Activated CD4-positive, alpha-beta T cell treated with anti-CD3 and anti-CD28 coated beads, Interleukin-2, amount 10 ng/mL, durations not matched to agents 24 days and 14 days (primary cell): ENCODE results near the gene ADK. TPM values are rescaled to one million over a fixed set of nuclear protein-coding genes. Genes with fewer than 3 reads are reported as not detected.
"Not testable (repeated sequence)": the region's sequence is repeated elsewhere in the genome, so short reads cannot be mapped to it uniquely, and the experiment has no call there.

Experiments used
- DNase-seq: peaks from one replicate; pipeline ENCODE4 v3.0.0; 2022
- H3K27ac Mint-ChIP-seq: one replicate; pipeline ENCODE4 v1.8.0; 2022; ENCODE audit warnings: mild to moderate bottlenecking, mixed read lengths
- H3K27me3 Mint-ChIP-seq: one replicate; pipeline ENCODE4 v1.8.0; 2022; ENCODE audit warnings: mixed read lengths
- H3K36me3 Mint-ChIP-seq: one replicate; pipeline ENCODE4 v1.8.0; 2022; ENCODE audit warnings: low read depth, mild to moderate bottlenecking, mixed read lengths
- H3K4me1 Mint-ChIP-seq: one replicate; pipeline ENCODE4 v1.8.0; 2021; ENCODE audit warnings: mixed read lengths
- H3K4me3 Mint-ChIP-seq: one replicate; pipeline ENCODE4 v1.8.0; 2022; ENCODE audit warnings: mild to moderate bottlenecking, moderate library complexity, mixed read lengths
- H3K9me3 Mint-ChIP-seq: one replicate; pipeline ENCODE4 v1.8.0; 2021; ENCODE audit warnings: mixed read lengths
- intact Hi-C: fragments of 100-400 bp; cut with micrococcal nuclease; formaldehyde crosslinking; loops from one replicate; pipeline ENCODE4 v1.15.1; 2023
- total RNA-seq: library from RNA; stranded (reverse); gene quantifications from 2 replicates; pipeline ENCODE4 v1.2.3, GENCODE V29; 2022

ADK gene
- total RNA-seq, 1 donor from 2014 or later = 54.8 TPM

DNA sequence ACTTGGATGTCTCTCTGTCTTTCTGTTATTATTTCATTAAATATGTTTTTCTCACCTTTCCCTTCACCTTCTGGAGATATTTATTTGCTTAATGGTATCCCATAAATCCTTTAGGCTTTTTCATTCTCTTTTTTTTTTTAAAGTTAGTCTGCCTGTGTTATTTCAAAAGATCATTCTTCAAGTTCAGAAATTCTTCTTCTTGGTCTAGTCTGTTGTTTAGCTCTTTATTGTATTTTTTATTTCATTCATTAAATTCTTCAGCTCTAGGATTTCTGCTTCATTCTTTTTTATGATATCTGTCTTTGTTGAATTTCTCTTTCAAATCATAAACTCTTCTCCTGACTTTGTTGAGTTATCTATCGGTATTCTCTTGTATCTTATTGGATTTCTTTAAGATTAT lies 363.3 kb downstream of the ADK start:
- H3K4me1 Mint-ChIP-seq = no peaks in the 10 kb centered on the region
- DNase-seq = no peak
- H3K36me3 Mint-ChIP-seq = peaks cover 57% of the 10 kb centered on the region
- intact Hi-C loops = no loop called here
- H3K27me3 Mint-ChIP-seq = no peaks in the 10 kb centered on the region
- peaks cover 48% of the 10 kb centered on the region for H3K9me3 Mint-ChIP-seq
- no peak overlapping the region for H3K4me3 Mint-ChIP-seq
- H3K27ac Mint-ChIP-seq = no peak overlapping the region

GRCh38 chr10:74518061-74518460 lies 367.0 kb downstream of the ADK start:
- intact Hi-C loops = no loop called here
- DNase-seq = no peak
- Mint-ChIP-seq H3K36me3 (peaks cover 31% of the 10 kb centered on the region), H3K27ac (no peak overlapping the region), H3K4me3 (no peak overlapping the region), H3K9me3 (peaks cover 24% of the 10 kb centered on the region), H3K4me1 (no peaks in the 10 kb centered on the region), H3K27me3 (no peaks in the 10 kb centered on the region)

- Mint-ChIP-seq H3K36me3 (peaks cover 8% of the 10 kb centered on the region), H3K4me1 (no peaks in the 10 kb centered on the region), H3K27me3 (no peaks in the 10 kb centered on the region), H3K4me3 (no peak overlapping the region), H3K27ac (no peak overlapping the region), H3K9me3 (peaks cover 10% of the 10 kb centered on the region)
- intact Hi-C loops = no loop called here
- DNase-seq = no peak
Measured at GRCh38 chr10:74521526-74521925, 370.5 kb downstream of the ADK start.

DNA sequence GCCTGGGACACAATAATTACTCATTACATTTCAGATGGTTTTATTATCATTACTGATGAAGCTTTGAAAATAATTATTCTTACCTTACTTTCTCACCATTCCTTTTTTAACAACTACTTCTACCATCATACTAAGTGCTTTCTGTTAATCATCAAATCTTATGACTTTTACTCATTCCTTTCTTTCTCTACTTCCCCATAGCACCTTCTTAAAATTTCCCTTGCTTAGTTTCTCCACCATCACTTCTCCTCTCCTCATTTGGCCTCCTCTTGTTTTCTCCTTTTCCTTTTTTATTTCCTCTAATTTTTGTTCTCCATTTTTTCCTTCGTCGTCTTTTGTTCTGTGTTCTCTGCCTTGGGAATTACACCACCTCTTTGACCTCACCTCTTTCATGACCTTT lies 372.2 kb downstream of the ADK start:
- peaks cover 4% of the 10 kb centered on the region for H3K9me3 Mint-ChIP-seq
- no peak overlapping the region for H3K27ac Mint-ChIP-seq
- H3K36me3 Mint-ChIP-seq = peaks cover 8% of the 10 kb centered on the region
- intact Hi-C loops = no loop called here
- H3K4me1 Mint-ChIP-seq = no peaks in the 10 kb centered on the region
- no peak for DNase-seq
- no peaks in the 10 kb centered on the region for H3K27me3 Mint-ChIP-seq
- H3K4me3 Mint-ChIP-seq = no peak overlapping the region

- no peaks in the 10 kb centered on the region for H3K4me1 Mint-ChIP-seq
Measured at GRCh38 chr10:74525885-74526284, 374.9 kb downstream of the ADK start.

DNA sequence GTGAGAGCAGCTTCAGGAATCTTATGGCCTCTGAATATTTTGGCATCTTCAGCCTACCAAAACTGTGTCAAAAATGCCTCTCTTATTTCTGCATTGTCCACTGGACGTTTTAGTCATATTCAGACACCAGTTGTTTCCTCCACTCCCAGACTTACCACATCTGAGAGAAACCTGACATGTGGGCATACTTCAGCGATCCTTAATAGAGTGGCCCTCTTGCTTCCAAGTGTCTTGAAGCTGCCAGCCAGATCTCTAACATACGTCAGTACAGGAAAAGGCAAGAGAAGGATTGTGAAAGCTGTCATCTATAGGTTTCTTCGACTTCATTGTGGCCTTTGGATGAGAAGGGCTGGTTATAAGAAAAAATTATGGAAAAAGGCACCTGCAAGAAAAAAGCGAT lies 376.6 kb downstream of the ADK start:
- not testable (repeated sequence) for H3K27me3 Mint-ChIP-seq, H3K27ac Mint-ChIP-seq

More at GRCh38 chr10:74525885-74526284, 374.9 kb downstream of the ADK start:
- H3K27ac Mint-ChIP-seq = no peak overlapping the region
- no peak overlapping the region for H3K4me3 Mint-ChIP-seq
- H3K36me3 Mint-ChIP-seq = peaks cover 9% of the 10 kb centered on the region
- DNase-seq = no peak
- H3K27me3 Mint-ChIP-seq = no peaks in the 10 kb centered on the region
- H3K9me3 Mint-ChIP-seq = peaks cover 4% of the 10 kb centered on the region
- intact Hi-C loops = no loop called here

DNA sequence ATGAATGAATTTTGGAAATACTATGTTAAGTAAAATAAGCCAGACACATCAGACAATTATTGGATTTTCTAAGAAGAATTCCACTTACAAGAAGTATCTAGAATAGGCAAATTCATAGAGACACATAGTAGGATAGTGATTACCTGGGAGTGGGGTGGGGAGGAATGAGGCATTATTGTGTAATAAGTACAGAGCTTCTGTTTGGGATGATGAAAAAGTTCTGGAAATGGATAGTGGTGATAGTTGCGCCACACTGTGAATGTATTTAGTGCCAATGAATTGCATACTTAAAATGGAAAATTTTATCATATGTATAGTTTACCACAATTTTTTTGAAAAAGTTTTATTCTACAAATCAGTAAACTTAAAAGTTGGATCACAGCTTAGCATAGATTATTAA lies 378.2 kb downstream of the ADK start:
- Mint-ChIP-seq H3K36me3 (peaks cover 9% of the 10 kb centered on the region), H3K9me3 (no peaks in the 10 kb centered on the region), H3K4me3 (no peak overlapping the region), H3K27me3 (no peaks in the 10 kb centered on the region), H3K4me1 (no peaks in the 10 kb centered on the region), H3K27ac (no peak overlapping the region)
- intact Hi-C loops = no loop called here
- no peak for DNase-seq

More for the DNA sequence above, 376.6 kb downstream of the ADK start:
- H3K36me3 Mint-ChIP-seq, intact Hi-C loops, H3K4me3 Mint-ChIP-seq, DNase-seq, H3K9me3 Mint-ChIP-seq, H3K4me1 Mint-ChIP-seq: not testable (repeated sequence)

GRCh38 chr10:74530981-74531380 lies 380.0 kb downstream of the ADK start:
- H3K27ac Mint-ChIP-seq = no peak overlapping the region
- H3K36me3 Mint-ChIP-seq = peaks cover 12% of the 10 kb centered on the region
- intact Hi-C loops = no loop called here
- H3K9me3 Mint-ChIP-seq = no peaks in the 10 kb centered on the region
- H3K4me3 Mint-ChIP-seq = no peak overlapping the region
- no peaks in the 10 kb centered on the region for H3K27me3 Mint-ChIP-seq
- no peak for DNase-seq
- no peaks in the 10 kb centered on the region for H3K4me1 Mint-ChIP-seq

DNA sequence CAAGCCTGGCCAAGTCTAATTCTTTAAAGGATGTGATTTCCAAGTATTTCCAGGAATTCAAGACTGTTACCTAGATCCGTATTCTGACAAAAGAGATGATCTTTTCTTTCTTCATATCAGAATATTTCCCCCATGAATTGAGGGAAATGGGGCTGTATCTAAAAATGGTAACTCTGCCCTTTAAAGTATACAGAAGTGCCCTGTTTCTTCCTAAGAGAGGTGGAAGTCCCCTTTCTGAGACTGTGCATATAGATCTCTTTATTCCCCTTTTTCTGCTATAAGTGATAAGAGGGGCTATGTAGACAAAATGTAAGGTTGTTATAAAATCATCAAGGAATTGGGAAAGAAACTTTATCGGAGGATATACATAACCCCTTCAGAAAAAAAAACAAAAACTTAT lies 388.3 kb downstream of the ADK start:
- Mint-ChIP-seq H3K4me1 (peaks cover 7% of the 10 kb centered on the region), H3K9me3 (no peaks in the 10 kb centered on the region), H3K4me3 (no peak overlapping the region), H3K27me3 (no peaks in the 10 kb centered on the region), H3K36me3 (peaks cover 4% of the 10 kb centered on the region), H3K27ac (no peak overlapping the region)
- no peak for DNase-seq
- intact Hi-C loops = no loop called here

DNA sequence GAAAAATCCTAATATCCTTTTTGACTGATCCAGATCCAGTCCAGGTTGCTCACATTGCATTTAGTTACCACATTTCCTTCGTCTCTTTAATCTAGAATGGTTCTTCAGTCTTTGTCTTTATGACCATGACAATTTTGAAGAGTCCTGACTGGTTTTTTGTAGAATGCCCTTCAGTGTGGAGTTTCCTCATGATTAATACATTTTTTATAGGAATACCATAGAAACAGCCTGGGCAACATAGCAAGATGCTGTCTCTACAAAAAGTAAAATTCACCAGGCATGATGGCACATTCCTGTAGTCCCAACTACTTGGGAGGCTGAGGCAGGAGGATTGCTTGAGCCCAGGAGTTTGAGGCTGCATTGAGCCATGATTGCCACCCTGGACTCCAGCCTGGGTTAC lies 390.4 kb downstream of the ADK start:
- H3K36me3 Mint-ChIP-seq = peaks cover 3% of the 10 kb centered on the region
- H3K4me1 Mint-ChIP-seq = peaks cover 7% of the 10 kb centered on the region
- H3K27me3 Mint-ChIP-seq = no peaks in the 10 kb centered on the region
- no peak for DNase-seq
- no peak overlapping the region for H3K27ac Mint-ChIP-seq
- no peaks in the 10 kb centered on the region for H3K9me3 Mint-ChIP-seq
- no peak overlapping the region for H3K4me3 Mint-ChIP-seq
- intact Hi-C loops = no loop called here

DNA sequence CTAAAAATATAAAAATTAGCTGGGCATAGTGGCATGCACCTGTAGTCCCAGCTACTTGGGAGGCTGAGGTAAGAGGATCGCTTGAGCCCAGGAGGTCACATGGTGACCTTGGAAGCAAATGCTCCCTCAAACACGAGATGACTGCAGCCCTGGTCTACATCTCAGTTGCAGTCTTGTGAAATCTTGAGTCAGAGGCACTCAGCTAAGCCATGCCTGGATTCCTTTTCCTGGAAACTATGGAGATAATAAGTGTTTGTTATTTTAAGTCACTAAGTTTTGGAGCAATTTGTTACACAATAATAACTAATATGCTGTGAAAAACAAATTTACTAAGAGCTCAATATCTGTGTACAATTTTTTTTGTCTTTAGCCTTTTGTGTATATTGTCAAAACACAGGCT lies 391.1 kb downstream of the ADK start:
- no peaks in the 10 kb centered on the region for H3K27me3 Mint-ChIP-seq
- no peak overlapping the region for H3K27ac Mint-ChIP-seq
- intact Hi-C loops = no loop called here
- H3K36me3 Mint-ChIP-seq = peaks cover 2% of the 10 kb centered on the region
- DNase-seq = no peak
- H3K4me3 Mint-ChIP-seq = no peak overlapping the region
- peaks cover 5% of the 10 kb centered on the region for H3K4me1 Mint-ChIP-seq
- no peaks in the 10 kb centered on the region for H3K9me3 Mint-ChIP-seq

DNA sequence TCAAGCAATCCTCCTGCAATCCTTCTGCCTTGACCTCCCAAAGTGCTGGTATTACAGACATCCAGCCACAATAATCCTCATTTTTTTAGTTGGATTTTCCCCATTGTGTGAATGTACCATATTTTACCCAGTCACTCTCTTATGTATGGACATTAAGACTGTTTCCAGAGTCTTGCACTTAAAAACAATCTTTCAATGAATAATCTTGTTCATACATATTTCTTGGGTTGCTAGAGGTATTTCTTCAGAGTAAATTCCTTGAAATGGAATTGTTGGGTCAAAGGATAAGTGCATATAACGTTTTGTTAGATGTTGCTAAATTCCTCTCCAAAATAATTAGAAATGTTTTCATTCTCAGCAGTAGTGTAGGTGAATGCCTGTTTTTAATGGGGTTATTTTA lies 392.3 kb downstream of the ADK start:
- Mint-ChIP-seq H3K4me1 (peaks cover 5% of the 10 kb centered on the region), H3K9me3 (no peaks in the 10 kb centered on the region), H3K36me3 (peaks cover 2% of the 10 kb centered on the region), H3K4me3 (no peak overlapping the region), H3K27ac (no peak overlapping the region), H3K27me3 (no peaks in the 10 kb centered on the region)
- intact Hi-C loops = no loop called here
- DNase-seq = no peak

DNA sequence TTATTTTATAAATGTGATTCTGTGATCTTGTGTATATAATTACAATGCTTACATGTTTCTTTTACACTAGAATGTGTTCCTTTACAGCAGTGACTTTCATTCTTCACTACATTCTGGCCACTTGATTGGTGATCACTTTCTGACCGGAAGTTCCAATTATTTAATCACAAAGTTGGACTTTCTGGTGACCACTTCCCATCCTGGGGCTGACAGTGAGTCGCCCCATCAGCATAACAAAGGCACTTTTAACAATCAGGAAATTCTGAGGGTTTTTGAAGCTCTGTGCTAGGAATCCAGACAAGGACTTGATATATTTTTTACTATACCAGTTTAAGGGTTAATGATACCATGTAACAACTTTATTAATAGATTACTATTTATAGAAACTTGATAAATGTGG lies 393.1 kb downstream of the ADK start:
- no peaks in the 10 kb centered on the region for H3K9me3 Mint-ChIP-seq
- H3K4me3 Mint-ChIP-seq = no peak overlapping the region
- no peak for DNase-seq

DNA sequence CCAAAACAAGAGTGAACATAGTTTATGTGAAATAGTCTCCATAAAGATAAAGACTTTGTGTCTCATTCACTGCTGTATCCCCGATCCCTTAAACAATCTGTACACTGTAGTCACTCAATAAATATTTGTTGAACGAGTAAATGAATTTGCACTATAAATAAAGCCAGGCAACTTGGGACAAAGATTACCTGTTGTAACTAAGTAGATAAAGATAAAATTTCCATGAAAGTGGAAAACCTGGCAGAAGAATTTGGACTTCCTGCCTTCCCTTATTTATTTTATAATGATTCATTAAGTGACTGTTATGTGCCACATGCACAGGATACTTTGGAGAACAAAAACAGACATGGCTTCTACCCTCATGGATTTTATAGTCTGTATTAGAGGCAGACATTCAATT lies 397.7 kb downstream of the ADK start:
- intact Hi-C loops = no loop called here
- no peak for DNase-seq
- Mint-ChIP-seq H3K36me3 (peaks cover 8% of the 10 kb centered on the region), H3K4me1 (peaks cover 5% of the 10 kb centered on the region), H3K27me3 (no peaks in the 10 kb centered on the region), H3K9me3 (no peaks in the 10 kb centered on the region), H3K27ac (no peak overlapping the region), H3K4me3 (no peak overlapping the region)

More for the DNA sequence above, 393.1 kb downstream of the ADK start:
- Mint-ChIP-seq H3K27ac (no peak overlapping the region), H3K36me3 (peaks cover 2% of the 10 kb centered on the region), H3K4me1 (peaks cover 5% of the 10 kb centered on the region), H3K27me3 (no peaks in the 10 kb centered on the region)
- intact Hi-C loops = no loop called here

DNA sequence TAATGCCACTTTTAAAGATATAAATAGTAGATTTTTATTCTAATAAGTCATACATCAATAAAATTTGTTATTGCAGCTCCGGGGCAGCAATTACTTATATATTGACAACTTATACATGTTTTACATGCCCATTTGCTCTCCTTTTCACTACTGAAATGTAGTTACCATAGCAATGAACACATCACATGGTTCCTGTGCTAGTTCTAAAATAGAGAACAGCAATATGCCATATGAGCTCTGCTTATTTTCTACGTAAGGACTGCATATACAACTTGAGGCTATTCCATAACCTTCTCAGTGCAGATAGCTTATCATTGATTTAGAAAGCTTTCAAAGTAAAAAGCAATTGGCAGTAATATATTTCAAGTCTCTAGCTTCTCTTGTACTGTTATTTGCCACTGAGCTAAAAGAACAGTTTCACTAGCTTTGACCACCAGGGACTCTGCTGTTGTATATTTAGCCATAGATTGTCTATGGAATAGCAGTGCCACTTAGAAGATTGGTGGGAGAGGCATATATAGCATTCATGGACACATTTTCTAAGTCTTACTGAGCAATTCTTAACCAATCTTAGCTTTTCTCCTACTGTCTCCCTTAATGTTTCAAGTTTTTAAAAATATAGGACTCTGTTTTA lies 405.2 kb downstream of the ADK start:
- intact Hi-C loops = no loop called here
- DNase-seq = no peak
- peaks cover 4% of the 10 kb centered on the region for H3K4me1 Mint-ChIP-seq

More for the DNA sequence above, 405.2 kb downstream of the ADK start:
- Mint-ChIP-seq H3K36me3 (peaks cover 25% of the 10 kb centered on the region), H3K27ac (no peak overlapping the region), H3K9me3 (no peaks in the 10 kb centered on the region), H3K4me3 (no peak overlapping the region), H3K27me3 (no peaks in the 10 kb centered on the region)
